H9 (cell line): ENCODE data around the gene GSG1L. TPM values are rescaled to one million over a fixed set of nuclear protein-coding genes. Genes with fewer than 3 reads are reported as not detected.

ENCODE experiments used
- DNase-seq: peaks from one replicate; pipeline ENCODE4 v3.0.0-alpha.2; 2017
- H2AFZ ChIP-seq: one replicate; pipeline ENCODE4 v1.6.1; 2013; ENCODE audit warnings: mild to moderate bottlenecking, low read length, control low read depth, moderate library complexity
- H2AK5ac ChIP-seq: 2 replicates; pipeline ENCODE4 v1.6.1; 2013; ENCODE audit warnings: low read length, control low read depth, mixed read lengths; ENCODE audit not compliant: insufficient read length
- H2BK120ac ChIP-seq: one replicate; pipeline ENCODE4 v1.6.1; 2013; ENCODE audit warnings: low read depth, mild to moderate bottlenecking, low read length, control low read depth, inconsistent platforms; ENCODE audit not compliant: poor library complexity, severe bottlenecking
- H2BK12ac ChIP-seq: 2 replicates; pipeline ENCODE4 v1.6.1; 2013; ENCODE audit warnings: low read length, control low read depth, mixed read lengths, low read depth; ENCODE audit not compliant: insufficient read length
- H2BK15ac ChIP-seq: 2 replicates; pipeline ENCODE4 v1.6.1; 2013; ENCODE audit warnings: low read depth, low read length, control low read depth
- H2BK20ac ChIP-seq: one replicate; pipeline ENCODE4 v1.6.1; 2013; ENCODE audit warnings: low read depth, mild to moderate bottlenecking, low read length, control low read depth, inconsistent platforms; ENCODE audit not compliant: poor library complexity, severe bottlenecking
- H2BK5ac ChIP-seq: 2 replicates; pipeline ENCODE4 v1.6.1; 2013; ENCODE audit warnings: low read length, control low read depth, mixed read lengths; ENCODE audit not compliant: insufficient read length
- H3K14ac ChIP-seq: 2 replicates; pipeline ENCODE4 v1.6.1; 2013; ENCODE audit warnings: low read length, control low read depth; ENCODE audit not compliant: insufficient read depth
- H3K18ac ChIP-seq: 2 replicates; pipeline ENCODE4 v1.6.1; 2013; ENCODE audit warnings: low read depth, mild to moderate bottlenecking, mixed read lengths, low read length, control low read depth; ENCODE audit not compliant: insufficient read length
- H3K23ac ChIP-seq: 2 replicates; pipeline ENCODE4 v1.6.1; 2013; ENCODE audit warnings: low read length, control low read depth, mixed read lengths, low read depth; ENCODE audit not compliant: insufficient read length
- H3K23me2 ChIP-seq: 2 replicates; pipeline ENCODE4 v1.6.1; 2013; ENCODE audit warnings: low read depth, mild to moderate bottlenecking, mixed read lengths, low read length, control low read depth; ENCODE audit not compliant: insufficient read length, poor library complexity, severe bottlenecking
- H3K27ac ChIP-seq: 2 replicates; pipeline ENCODE4 v1.5.1; 2013; ENCODE audit warnings: low read length, control low read depth, mixed read lengths, low read depth; ENCODE audit not compliant: insufficient read length
- H3K27me3 ChIP-seq: 2 replicates; pipeline ENCODE4 v1.6.1; 2013; ENCODE audit warnings: low read length, control low read depth, inconsistent platforms; ENCODE audit not compliant: insufficient read depth
- H3K4ac ChIP-seq: 2 replicates; pipeline ENCODE4 v1.6.1; 2013; ENCODE audit warnings: low read depth, mild to moderate bottlenecking, control low read depth, inconsistent platforms, low read length, moderate library complexity
- H3K4me1 ChIP-seq: 2 replicates; pipeline ENCODE4 v1.6.1; 2013; ENCODE audit warnings: low read length, control low read depth, inconsistent platforms; ENCODE audit not compliant: insufficient read depth
- H3K4me2 ChIP-seq: 2 replicates; pipeline ENCODE4 v1.6.1; 2013; ENCODE audit warnings: low read length, control low read depth, mixed read lengths; ENCODE audit not compliant: insufficient read length, insufficient read depth
- H3K56ac ChIP-seq: 2 replicates; pipeline ENCODE4 v1.6.1; 2013; ENCODE audit warnings: low read depth, mild to moderate bottlenecking, mixed read lengths, low read length, control low read depth; ENCODE audit not compliant: insufficient read length
- H3K79me1 ChIP-seq: 2 replicates; pipeline ENCODE4 v1.6.1; 2013; ENCODE audit warnings: low read depth, mild to moderate bottlenecking, moderate library complexity, low read length, control low read depth, inconsistent platforms; ENCODE audit not compliant: insufficient read depth, poor library complexity, severe bottlenecking
- H3K79me2 ChIP-seq: 2 replicates; pipeline ENCODE4 v1.6.1; 2013; ENCODE audit warnings: low read length, control low read depth, inconsistent platforms; ENCODE audit not compliant: insufficient read depth
- H3K9ac ChIP-seq: 2 replicates; pipeline ENCODE4 v1.6.1; 2013; ENCODE audit warnings: low read length, control low read depth, mixed read lengths; ENCODE audit not compliant: insufficient read length; ENCODE audit errors: extremely low read depth
- H3K9me3 ChIP-seq: one replicate; pipeline ENCODE4 v1.6.1; 2013; ENCODE audit warnings: low read depth, low read length, inconsistent platforms; ENCODE audit not compliant: control insufficient read depth
- H3T11ph ChIP-seq: one replicate; pipeline ENCODE4 v1.6.1; 2013; ENCODE audit warnings: mild to moderate bottlenecking, low read length, control low read depth, inconsistent platforms
- H4K20me1 ChIP-seq: one replicate; pipeline ENCODE4 v1.6.1; 2013; ENCODE audit not compliant: control insufficient read depth, insufficient read length, insufficient read depth
- H4K5ac ChIP-seq: 2 replicates; pipeline ENCODE4 v1.6.1; 2013; ENCODE audit warnings: low read depth, mild to moderate bottlenecking, mixed read lengths, low read length, control low read depth; ENCODE audit not compliant: insufficient read length
- H4K8ac ChIP-seq: replicated peaks from 2 replicates; pipeline ENCODE4 v1.6.1; 2013; ENCODE audit warnings: low read length, control low read depth, mixed read lengths, low read depth; ENCODE audit not compliant: insufficient read length
- H4K91ac ChIP-seq: 2 replicates; pipeline ENCODE4 v1.6.1; 2013; ENCODE audit warnings: low read depth, mild to moderate bottlenecking, moderate library complexity, mixed read lengths, low read length, control low read depth; ENCODE audit not compliant: insufficient read length
- H3K27ac Mint-ChIP-seq, 3 experiments: 2 replicates in 2 of 3; 3 replicates in 1 of 3; pipeline ENCODE4 v1.8.0; 2020 to 2021; ENCODE audit warnings: mixed read lengths in 3 of 3, mild to moderate bottlenecking in 1 of 3, moderate library complexity in 1 of 3
- H3K27me3 Mint-ChIP-seq: 2 replicates; pipeline ENCODE4 v1.8.0; 2021; ENCODE audit warnings: low read depth, mild to moderate bottlenecking, moderate library complexity, mixed read lengths
- H3K36me3 Mint-ChIP-seq, 3 experiments: 2 replicates in 2 of 3; 3 replicates in 1 of 3; pipeline ENCODE4 v1.8.0; 2020 to 2021; ENCODE audit warnings: low read depth in 3 of 3, mixed read lengths in 3 of 3; ENCODE audit not compliant: insufficient read depth in 1 of 3
- H3K4me1 Mint-ChIP-seq, 2 experiments: 2 replicates each; pipeline ENCODE4 v1.8.0; 2020; ENCODE audit warnings: mixed read lengths in 2 of 2
- H3K4me3 Mint-ChIP-seq, 2 experiments: 2 replicates in 1 of 2; 3 replicates in 1 of 2; pipeline ENCODE4 v1.8.0; 2020 to 2021; ENCODE audit warnings: mild to moderate bottlenecking in 2 of 2, mixed read lengths in 2 of 2, moderate library complexity in 1 of 2
- H3K9me3 Mint-ChIP-seq, 2 experiments: 2 replicates in 1 of 2; 3 replicates in 1 of 2; pipeline ENCODE4 v1.8.0; 2020; ENCODE audit warnings: mild to moderate bottlenecking in 2 of 2, mixed read lengths in 2 of 2, moderate library complexity in 1 of 2
- CTCF ChIP-seq: fragments of 200-600 bp; sonication (generic); conservative IDR thresholded peaks from 3 replicates; pipeline ENCODE4 v1.8.0; 2021; ENCODE audit warnings: antibody characterized with exemption, mild to moderate bottlenecking
- WGBS: extraction: QIAGEN DNeasy Blood & Tissue Kit; methylation state at CpG from one replicate; pipeline ENCODE4 v1.1.7; 2013; ENCODE audit warnings: missing lambda C conversion rate, low lambda C conversion rate, mixed read lengths; ENCODE audit not compliant: insufficient read length; ENCODE audit errors: extremely low coverage; 5-methylcytosine and 5-hydroxymethylcytosine counted together
- total RNA-seq: library from RNA; stranded (reverse); gene quantifications from 2 replicates; pipeline ENCODE4 v1.2.1, GENCODE V29; 2021

Gene GSG1L
- total RNA-seq, 1 experiment from 2014 or later: 0.35 TPM

GRCh38 chr16:27960619-27961295, 102.8 kb downstream of the GSG1L start:
- no peaks in the 10 kb centered on the region for H3K23me2 ChIP-seq
- WGBS: no CpG with 5 or more reads among the region's 17 CpGs
- Mint-ChIP-seq H3K27me3 (peaks cover 18% of the 10 kb centered on the region), H3K4me1 (no peaks in the 10 kb centered on the region), H3K27ac (peak overlapping the region in 1 of 3 experiments; percentile 35; a peak in 1 of 7 replicates), H3K36me3 (peaks cover 0 to 1% (median 0%) of the 10 kb centered on the region in 3 experiments; a peak in 2 of 7 replicates), H3K9me3 (peaks cover under 1 to 13% of the 10 kb centered on the region in 2 experiments; a peak in 4 of 5 replicates), H3K4me3 (no peak overlapping the region)
- no peak overlapping the region for H3K27ac ChIP-seq
- no peak overlapping the region for H2BK12ac ChIP-seq
- H3K56ac ChIP-seq: no peak overlapping the region
- no peak overlapping the region for H3T11ph ChIP-seq
- TF ChIP-seq CTCF: no peak
- no peak overlapping the region for H2AFZ ChIP-seq
- H3K14ac ChIP-seq: no peak overlapping the region
- H2BK15ac ChIP-seq: no peak overlapping the region
- no peaks in the 10 kb centered on the region for H3K79me2 ChIP-seq
- no peak overlapping the region for H3K4ac ChIP-seq
- no peaks in the 10 kb centered on the region for H3K79me1 ChIP-seq
- H4K8ac ChIP-seq: no peak overlapping the region
- H4K5ac ChIP-seq: no peak overlapping the region
- H3K23ac ChIP-seq: no peak overlapping the region
- H3K4me1 ChIP-seq: no peaks in the 10 kb centered on the region
- H3K18ac ChIP-seq: no peak overlapping the region
- H3K9me3 ChIP-seq: no peaks in the 10 kb centered on the region
- no peak overlapping the region for H3K4me2 ChIP-seq
- H2BK5ac ChIP-seq: no peak overlapping the region
- no peak for DNase-seq
- no peak overlapping the region for H2BK120ac ChIP-seq
- H4K20me1 ChIP-seq: no peaks in the 10 kb centered on the region
- H2AK5ac ChIP-seq: no peak overlapping the region
- H3K27me3 ChIP-seq: no peaks in the 10 kb centered on the region
- H4K91ac ChIP-seq: no peak overlapping the region
- no peak overlapping the region for H3K9ac ChIP-seq
- no peak overlapping the region for H2BK20ac ChIP-seq
